ENCODE results near the gene NAV2. TPM values are rescaled to one million over a fixed set of nuclear protein-coding genes. Genes with fewer than 3 reads are reported as not detected.

Gene NAV2
- total RNA-seq, 1 donor from 2014 or later: 9.6 TPM

GRCh38 chr11:19793326-19793725, 80.7 kb downstream of the NAV2 start:
- Histone ChIP-seq H3K9me3 (ENCODE audit: low read depth) (no peaks in the 10 kb centered on the region), H3K9ac (no peak overlapping the region), H3K4me1 (peaks cover 11% of the 10 kb centered on the region), H3K4me3 (no peak overlapping the region), H4K20me1 (ENCODE audit: low read depth) (peaks cover 12% of the 10 kb centered on the region), H3K79me2 (ENCODE audit: low read depth) (peaks cover 30% of the 10 kb centered on the region), H2AFZ (replicated peaks) (no peak overlapping the region), H3K36me3 (no peaks in the 10 kb centered on the region), H3K4me2 (no peak overlapping the region), H3K27ac (no peak overlapping the region), H3K27me3 (no peaks in the 10 kb centered on the region), H3F3A (ENCODE audit: low read depth) (peaks cover 11% of the 10 kb centered on the region)
- no peak for TF ChIP-seq EZH2 (IDR thresholded peaks at IDR 0.05)
- TF ChIP-seq EZH2phosphoT487 (IDR thresholded peaks at IDR 0.05): no peak
- TF ChIP-seq CTCF (IDR thresholded peaks at IDR 0.05): no peak
- no peaks in the 10 kb centered on the region for H3K27me3 Mint-ChIP-seq (ENCODE audit: insufficient read depth, low read depth)
- H3K4me1 Mint-ChIP-seq: peaks cover 24% of the 10 kb centered on the region
- peaks cover 6% of the 10 kb centered on the region for H3K36me3 Mint-ChIP-seq
- DNase-seq (ENCODE audit: low spot score): no peak
- no peak overlapping the region for H3K4me3 Mint-ChIP-seq
- H3K9me3 Mint-ChIP-seq: no peaks in the 10 kb centered on the region
- H3K27ac Mint-ChIP-seq: no peak overlapping the region

DNA sequence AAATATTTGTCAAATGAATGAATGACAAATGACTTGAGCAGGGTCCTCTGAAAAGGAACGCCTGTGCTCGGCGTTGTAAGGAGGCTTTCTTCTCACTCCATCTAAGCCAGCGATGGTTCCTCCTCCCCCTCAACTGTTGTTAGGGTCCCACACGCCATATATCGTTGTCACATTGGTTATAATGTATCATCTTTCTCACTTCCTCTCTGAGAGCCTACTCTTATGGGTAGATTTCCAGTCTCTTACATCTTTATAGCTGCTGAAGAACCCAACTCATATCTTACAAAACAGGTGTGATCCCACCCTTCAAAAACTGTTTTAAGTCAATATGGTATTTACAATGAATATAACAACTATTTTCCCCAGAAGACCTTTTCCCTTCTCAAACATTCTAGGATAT, 81.5 kb downstream of the NAV2 start:
- peaks cover 23% of the 10 kb centered on the region for H3K79me2 ChIP-seq (ENCODE audit: low read depth)
- no peak overlapping the region for H2AFZ ChIP-seq (replicated peaks)
- Mint-ChIP-seq H3K36me3 (peaks cover 6% of the 10 kb centered on the region), H3K4me1 (peaks cover 24% of the 10 kb centered on the region), H3K9me3 (no peaks in the 10 kb centered on the region), H3K27me3 (ENCODE audit: insufficient read depth, low read depth) (no peaks in the 10 kb centered on the region), H3K4me3 (no peak overlapping the region), H3K27ac (no peak overlapping the region)
- TF ChIP-seq EZH2phosphoT487 (IDR thresholded peaks at IDR 0.05): no peak
- no peak for TF ChIP-seq EZH2 (IDR thresholded peaks at IDR 0.05)
- TF ChIP-seq CTCF (IDR thresholded peaks at IDR 0.05): no peak
- H3K9ac ChIP-seq: no peak overlapping the region
- H3F3A ChIP-seq (ENCODE audit: low read depth): peaks cover 11% of the 10 kb centered on the region
- H3K27ac ChIP-seq: no peak overlapping the region
- DNase-seq (ENCODE audit: low spot score): no peak
- H3K9me3 ChIP-seq (ENCODE audit: low read depth): no peaks in the 10 kb centered on the region
- H3K4me2 ChIP-seq: no peak overlapping the region
- H3K4me1 ChIP-seq: peaks cover 11% of the 10 kb centered on the region
- H3K36me3 ChIP-seq: no peaks in the 10 kb centered on the region
- H4K20me1 ChIP-seq (ENCODE audit: low read depth): peaks cover 12% of the 10 kb centered on the region
- no peaks in the 10 kb centered on the region for H3K27me3 ChIP-seq
- H3K4me3 ChIP-seq: no peak overlapping the region

GRCh38 chr11:19795082-19795481, 82.4 kb downstream of the NAV2 start:
- Histone ChIP-seq H3K9ac (no peak overlapping the region), H3F3A (ENCODE audit: low read depth) (peaks cover 11% of the 10 kb centered on the region), H3K27me3 (no peaks in the 10 kb centered on the region), H3K36me3 (no peaks in the 10 kb centered on the region), H3K4me2 (no peak overlapping the region), H3K9me3 (ENCODE audit: low read depth) (no peaks in the 10 kb centered on the region), H3K79me2 (ENCODE audit: low read depth) (peaks cover 23% of the 10 kb centered on the region), H4K20me1 (ENCODE audit: low read depth) (peaks cover 12% of the 10 kb centered on the region), H3K4me1 (peaks cover 11% of the 10 kb centered on the region), H2AFZ (replicated peaks) (no peak overlapping the region), H3K27ac (no peak overlapping the region), H3K4me3 (no peak overlapping the region)
- TF ChIP-seq CTCF (IDR thresholded peaks at IDR 0.05): no peak
- TF ChIP-seq EZH2 (IDR thresholded peaks at IDR 0.05): no peak
- TF ChIP-seq EZH2phosphoT487 (IDR thresholded peaks at IDR 0.05): no peak
- Mint-ChIP-seq H3K27ac (no peak overlapping the region), H3K36me3 (peaks cover 6% of the 10 kb centered on the region), H3K4me3 (no peak overlapping the region), H3K9me3 (no peaks in the 10 kb centered on the region), H3K4me1 (peaks cover 24% of the 10 kb centered on the region), H3K27me3 (ENCODE audit: insufficient read depth, low read depth) (no peaks in the 10 kb centered on the region)
- DNase-seq (ENCODE audit: low spot score): no peak

Data from neural progenitor cell (in vitro differentiated cells).